GM18520 (cell line): Measurements from ENCODE around the gene HOXB7.

Experiments used
- ATAC-seq: cut with Tn5 transposase; IDR thresholded peaks from one replicate; pipeline ENCODE4 v1.9.1; 2021; ENCODE audit not compliant: unreplicated experiment

HOXB7 gene

GRCh38 chr17:48637323-48638260, 26.8 kb upstream of the HOXB7 start:
- no peak for ATAC-seq

GRCh38 chr17:48636177-48637018, 25.6 kb upstream of the HOXB7 start:
- no peak for ATAC-seq

GRCh38 chr17:48634493-48635208, 23.8 kb upstream of the HOXB7 start:
- ATAC-seq, result no peak

- ATAC-seq, result no peak
Observed at GRCh38 chr17:48633266-48633677, 22.5 kb upstream of the HOXB7 start.

GRCh38 chr17:48632579-48633265, 21.9 kb upstream of the HOXB7 start:
- no peak for ATAC-seq

- ATAC-seq, result no peak
Observed at GRCh38 chr17:48631693-48632578, 21.1 kb upstream of the HOXB7 start.

- ATAC-seq, result no peak
Observed at GRCh38 chr17:48630925-48631692, 20.3 kb upstream of the HOXB7 start.

GRCh38 chr17:48630009-48630924, 19.4 kb upstream of the HOXB7 start:
- ATAC-seq, result no peak

GRCh38 chr17:48629411-48629759, 18.6 kb upstream of the HOXB7 start:
- no peak for ATAC-seq

GRCh38 chr17:48628649-48629410, 18.0 kb upstream of the HOXB7 start:
- no peak for ATAC-seq

GRCh38 chr17:48627623-48628521, 17.1 kb upstream of the HOXB7 start:
- ATAC-seq, result no peak

GRCh38 chr17:48627118-48627597, 16.3 kb upstream of the HOXB7 start:
- no peak for ATAC-seq

- no peak for ATAC-seq
Observed at GRCh38 chr17:48626245-48627117, 15.7 kb upstream of the HOXB7 start, which contains the start of gene HOXB9. TSS of gene HOXB9 (minus strand) at chr17:48626358. CDS start at chr17:48626269, 89 bp downstream.

GRCh38 chr17:48625495-48626244, 14.9 kb upstream of the HOXB7 start:
- no peak for ATAC-seq
